GM23338 (cell line): ENCODE measurements around the gene SPAG7. TPM values are rescaled to one million over a fixed set of nuclear protein-coding genes. Genes with fewer than 3 reads are reported as not detected.

ENCODE experiments used
- ATAC-seq: fragments of 200-7000 bp; cut with Tn5 transposase; 3 replicates; pipeline ENCODE4 v1.9.1; 2020
- DNase-seq: peaks from one replicate; pipeline ENCODE4 v3.0.0-alpha.2; 2015; ENCODE audit warnings: low spot score
- H2AFZ ChIP-seq: fragments of 200-600 bp; sonication (generic); 2 replicates; pipeline ENCODE4 v1.8.0; 2016; ENCODE audit warnings: antibody characterized with exemption, mild to moderate bottlenecking, moderate library complexity
- H3F3A ChIP-seq: fragments of 200-600 bp; sonication (generic); replicated peaks from 2 replicates; pipeline ENCODE4 v1.8.0; 2017; ENCODE audit warnings: antibody characterized with exemption, mixed run types, low read depth
- H3K27ac ChIP-seq: fragments of 200-600 bp; sonication (generic); 2 replicates; pipeline ENCODE4 v1.6.1; 2016; ENCODE audit warnings: low read depth
- H3K27me3 ChIP-seq: fragments of 200-600 bp; sonication (generic); 2 replicates; pipeline ENCODE4 v1.8.0; 2016; ENCODE audit warnings: mild to moderate bottlenecking, mixed run types, moderate library complexity; ENCODE audit not compliant: insufficient read depth
- H3K36me3 ChIP-seq: fragments of 200-600 bp; sonication (generic); 2 replicates; pipeline ENCODE4 v1.8.0; 2016; ENCODE audit warnings: mild to moderate bottlenecking; ENCODE audit not compliant: insufficient read depth
- H3K4me1 ChIP-seq: fragments of 200-600 bp; sonication (generic); 2 replicates; pipeline ENCODE4 v1.8.0; 2016; ENCODE audit warnings: mild to moderate bottlenecking, moderate library complexity; ENCODE audit not compliant: insufficient read depth
- H3K4me2 ChIP-seq: fragments of 200-600 bp; sonication (generic); 2 replicates; pipeline ENCODE4 v1.7.1; 2017; ENCODE audit warnings: mixed run types
- H3K4me3 ChIP-seq: fragments of 200-600 bp; sonication (generic); 2 replicates; pipeline ENCODE4 v1.6.1; 2016; ENCODE audit warnings: mixed run types
- H3K79me2 ChIP-seq: fragments of 200-600 bp; sonication (generic); replicated peaks from 2 replicates; pipeline ENCODE4 v1.8.0; 2017; ENCODE audit warnings: mild to moderate bottlenecking; ENCODE audit not compliant: insufficient read depth
- H3K9me2 ChIP-seq: fragments of 200-600 bp; sonication (generic); 2 replicates; pipeline ENCODE4 v1.8.0; 2017; ENCODE audit not compliant: insufficient read depth
- H4K20me1 ChIP-seq: fragments of 200-600 bp; sonication (generic); replicated peaks from 2 replicates; pipeline ENCODE4 v1.8.0; 2017; ENCODE audit warnings: mild to moderate bottlenecking; ENCODE audit not compliant: insufficient read depth
- H3K27ac Mint-ChIP-seq: 2 replicates; pipeline ENCODE4 v1.8.0; 2020; ENCODE audit warnings: inconsistent platforms, mild to moderate bottlenecking, moderate library complexity, mixed read lengths
- H3K27me3 Mint-ChIP-seq: 3 replicates; pipeline ENCODE4 v1.8.0; 2022; ENCODE audit warnings: low read depth, mild to moderate bottlenecking, moderate library complexity, mixed read lengths, inconsistent platforms; ENCODE audit not compliant: insufficient read depth, poor library complexity
- H3K36me3 Mint-ChIP-seq: 3 replicates; pipeline ENCODE4 v1.8.0; 2021; ENCODE audit warnings: low read depth, mild to moderate bottlenecking, inconsistent platforms, moderate library complexity, mixed read lengths
- H3K4me1 Mint-ChIP-seq: 3 replicates; pipeline ENCODE4 v1.8.0; 2020; ENCODE audit warnings: mild to moderate bottlenecking, inconsistent platforms, mixed read lengths
- H3K4me3 Mint-ChIP-seq: 3 replicates; pipeline ENCODE4 v1.8.0; 2021; ENCODE audit warnings: moderate library complexity, mild to moderate bottlenecking, inconsistent platforms, mixed read lengths
- H3K9me3 Mint-ChIP-seq: 3 replicates; pipeline ENCODE4 v1.8.0; 2020; ENCODE audit warnings: moderate library complexity, mild to moderate bottlenecking, inconsistent platforms, mixed read lengths
- CTCF ChIP-seq, 2 experiments: fragments of 200-600 bp in 1 of 2; sonication (generic) in 1 of 2; conservative IDR thresholded peaks; 2 replicates each; pipeline versions ENCODE4 v1.5.1 to v1.6.1; 2016 to 2017; ENCODE audit warnings: antibody characterized with exemption in 2 of 2, low read depth in 2 of 2, mild to moderate bottlenecking in 2 of 2, moderate library complexity in 1 of 2
- ETS1 ChIP-seq: IDR thresholded peaks from 2 replicates; pipeline ENCODE4 v1.6.1; 2016; ENCODE audit warnings: antibody characterized with exemption
- EZH2 ChIP-seq: fragments of 200-600 bp; sonication (generic); IDR thresholded peaks from one replicate; pipeline ENCODE4 v1.8.0; 2017; ENCODE audit warnings: antibody characterized with exemption, mild to moderate bottlenecking, low read depth; ENCODE audit not compliant: unreplicated experiment
- EZH2phosphoT487 ChIP-seq: fragments of 200-600 bp; sonication (generic); IDR thresholded peaks from one replicate; pipeline ENCODE4 v1.8.1; 2018; ENCODE audit warnings: antibody characterized with exemption; ENCODE audit not compliant: unreplicated experiment
- JUNB ChIP-seq: IDR thresholded peaks from one replicate; pipeline ENCODE4 v1.6.1; 2016; ENCODE audit warnings: antibody characterized with exemption; ENCODE audit not compliant: unreplicated experiment
- POLR2AphosphoS5 ChIP-seq: IDR thresholded peaks from 2 replicates; pipeline ENCODE4 v1.6.1; 2016; ENCODE audit warnings: antibody characterized with exemption, low read depth
- REST ChIP-seq: IDR thresholded peaks from one replicate; pipeline ENCODE4 v1.6.1; 2018; ENCODE audit warnings: antibody characterized with exemption; ENCODE audit not compliant: unreplicated experiment
- STAT1 ChIP-seq: IDR thresholded peaks from one replicate; pipeline ENCODE4 v1.6.1; 2016; ENCODE audit warnings: antibody characterized with exemption; ENCODE audit not compliant: unreplicated experiment
- ZNF114 ChIP-seq: fragments of 250-450 bp; sonication (Bioruptor Pico); IDR thresholded peaks from 2 replicates; pipeline ENCODE4 v1.5.0; 2020; ENCODE audit warnings: mild to moderate bottlenecking, moderate library complexity
- ZNF331 ChIP-seq: fragments of 250-450 bp; sonication (Bioruptor Pico); IDR thresholded peaks from 2 replicates; pipeline ENCODE4 v1.5.0; 2020; ENCODE audit warnings: low read depth, mild to moderate bottlenecking, moderate library complexity
- polyA plus RNA-seq: library from polyadenylated mRNA; unstranded; fragments of >200 nt; fragmentation: Nextera tagmentation; extraction: Ambion mirVana; gene quantifications from 2 replicates; pipeline ENCODE4 v1.2.1, GENCODE V29; 2016
- total RNA-seq: library from RNA; depleted of rRNA; stranded (reverse); fragments of >200 nt; shearing (Covaris generic); gene quantifications from 2 replicates; pipeline ENCODE4 v1.2.3, GENCODE V29; 2014

The SPAG7 gene
- total and polyA plus RNA-seq, 2 experiments from 2014 or later = 77.9 to 226 TPM

GRCh38 chr17:4942760-4943508 is 24.7 kb downstream of the SPAG7 start (continued):
- TF ChIP-seq STAT1 = no peak
- no peak for TF ChIP-seq ZNF114 (CRISPR knock-in tag)
- no peak for TF ChIP-seq ZNF331 (CRISPR knock-in tag)
- no peak for TF ChIP-seq POLR2AphosphoS5
- TF ChIP-seq JUNB = no peak
- TF ChIP-seq REST = no peak
- TF ChIP-seq EZH2phosphoT487 = no peak
- TF ChIP-seq CTCF (conservative IDR thresholded peaks at IDR 0.05; ENCODE audit: low read depth in 2 of 2) = no peak

GRCh38 chr17:4941319-4941610 is 26.4 kb downstream of the SPAG7 start:
- H3K27me3 Mint-ChIP-seq = peaks cover 34% of the 10 kb centered on the region
- Histone ChIP-seq H4K20me1 (peaks cover 27% of the 10 kb centered on the region), H3K9me2 (no peaks in the 10 kb centered on the region), H3K27ac (peak overlapping the region; percentile 80; the same call in 1 of the 2 replicates), H3F3A (peaks cover 54% of the 10 kb centered on the region), H2AFZ (no peak overlapping the region), H3K4me1 (peaks cover 36% of the 10 kb centered on the region), H3K4me2 (peak overlapping the region; percentile 99), H3K27me3 (no peaks in the 10 kb centered on the region), H3K79me2 (peaks cover 49% of the 10 kb centered on the region), H3K36me3 (peaks cover 15% of the 10 kb centered on the region), H3K4me3 (peak overlapping the region; percentile 78)
- H3K9me3 Mint-ChIP-seq = no peaks in the 10 kb centered on the region
- H3K27ac Mint-ChIP-seq = peak overlapping the region; percentile 100
- H3K36me3 Mint-ChIP-seq = peaks cover 86% of the 10 kb centered on the region
- H3K4me3 Mint-ChIP-seq = peak overlapping the region; percentile 92
- DNase-seq (no peak), ATAC-seq (no peak)
- peaks cover 41% of the 10 kb centered on the region for H3K4me1 Mint-ChIP-seq
- TF ChIP-seq REST (no peak), EZH2 (no peak), JUNB (no peak), EZH2phosphoT487 (no peak), ZNF331 (CRISPR knock-in tag) (no peak), ZNF114 (CRISPR knock-in tag) (no peak), POLR2AphosphoS5 (no peak), STAT1 (no peak), ETS1 (no peak)
